ENCODE results near the gene KCNQ4.

KCNQ4 gene

GRCh38 chr1:40818264-40818961 lies 34.8 kb downstream of the KCNQ4 start:
- FAIRE-seq (peak; percentile 90), DNase-seq (ENCODE audit: insufficient read length) (peak; percentile 86)
- no peak for TF ChIP-seq TAF1 (IDR thresholded peaks at IDR 0.05; ENCODE audit: borderline replicate concordance, low read depth, low read length)
- TF ChIP-seq POLR2A (IDR thresholded peaks at IDR 0.05; ENCODE audit: low read depth, low read length) = no peak
- TF ChIP-seq POLR2AphosphoS5 (IDR thresholded peaks at IDR 0.05; ENCODE audit: low read depth, low read length) = no peak

GRCh38 chr1:40819101-40819500 lies 35.5 kb downstream of the KCNQ4 start:
- FAIRE-seq = no peak
- no peak for DNase-seq (ENCODE audit: insufficient read length)
- TF ChIP-seq TAF1 (IDR thresholded peaks at IDR 0.05; ENCODE audit: borderline replicate concordance, low read depth, low read length) = no peak
- no peak for TF ChIP-seq POLR2A (IDR thresholded peaks at IDR 0.05; ENCODE audit: low read depth, low read length)
- TF ChIP-seq POLR2AphosphoS5 (IDR thresholded peaks at IDR 0.05; ENCODE audit: low read depth, low read length) = no peak

DNA sequence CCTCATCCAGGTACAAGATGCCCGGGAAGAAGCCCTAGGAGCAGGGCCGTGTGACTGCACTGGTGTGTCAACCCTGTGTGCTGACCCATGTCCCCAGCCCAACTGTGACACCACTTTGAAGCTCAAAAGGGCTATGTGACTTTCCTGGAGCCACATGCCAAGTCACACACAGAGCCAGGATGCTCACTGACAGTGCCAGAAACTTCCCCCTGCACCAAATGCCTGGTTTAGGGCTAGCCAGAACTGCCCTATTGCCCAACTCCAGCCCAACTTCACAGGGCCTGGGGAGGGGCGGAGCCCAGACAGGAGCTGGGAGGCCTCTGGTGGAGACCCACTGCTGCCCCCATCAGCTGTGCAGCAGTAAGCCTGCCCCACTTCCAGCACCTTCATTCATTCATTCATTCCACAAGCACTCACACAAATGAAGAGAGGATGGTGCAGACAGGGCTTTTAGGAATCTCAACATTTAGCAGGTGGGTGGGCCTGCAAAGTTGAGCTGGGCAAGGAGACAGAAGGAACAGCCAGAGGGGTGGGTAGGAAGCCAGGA lies 36.7 kb downstream of the KCNQ4 start:
- TF ChIP-seq POLR2A (IDR thresholded peaks at IDR 0.05; ENCODE audit: low read depth, low read length) (no peak), POLR2AphosphoS5 (IDR thresholded peaks at IDR 0.05; ENCODE audit: low read depth, low read length) (no peak), TAF1 (IDR thresholded peaks at IDR 0.05; ENCODE audit: borderline replicate concordance, low read depth, low read length) (no peak)
- FAIRE-seq (no peak), DNase-seq (ENCODE audit: insufficient read length) (no peak)

GRCh38 chr1:40820911-40821693 lies 37.5 kb downstream of the KCNQ4 start:
- FAIRE-seq = no peak
- no peak for DNase-seq (ENCODE audit: insufficient read length)

GRCh38 chr1:40822890-40823289 lies 39.3 kb downstream of the KCNQ4 start:
- FAIRE-seq (no peak), DNase-seq (ENCODE audit: insufficient read length) (no peak)
- TF ChIP-seq TAF1 (IDR thresholded peaks at IDR 0.05; ENCODE audit: borderline replicate concordance, low read depth, low read length) = no peak
- TF ChIP-seq POLR2A (IDR thresholded peaks at IDR 0.05; ENCODE audit: low read depth, low read length) = no peak
- no peak for TF ChIP-seq POLR2AphosphoS5 (IDR thresholded peaks at IDR 0.05; ENCODE audit: low read depth, low read length)

More at GRCh38 chr1:40820911-40821693, 37.5 kb downstream of the KCNQ4 start:
- TF ChIP-seq POLR2AphosphoS5 (IDR thresholded peaks at IDR 0.05; ENCODE audit: low read depth, low read length) (no peak), TAF1 (IDR thresholded peaks at IDR 0.05; ENCODE audit: borderline replicate concordance, low read depth, low read length) (no peak), POLR2A (IDR thresholded peaks at IDR 0.05; ENCODE audit: low read depth, low read length) (no peak)

DNA sequence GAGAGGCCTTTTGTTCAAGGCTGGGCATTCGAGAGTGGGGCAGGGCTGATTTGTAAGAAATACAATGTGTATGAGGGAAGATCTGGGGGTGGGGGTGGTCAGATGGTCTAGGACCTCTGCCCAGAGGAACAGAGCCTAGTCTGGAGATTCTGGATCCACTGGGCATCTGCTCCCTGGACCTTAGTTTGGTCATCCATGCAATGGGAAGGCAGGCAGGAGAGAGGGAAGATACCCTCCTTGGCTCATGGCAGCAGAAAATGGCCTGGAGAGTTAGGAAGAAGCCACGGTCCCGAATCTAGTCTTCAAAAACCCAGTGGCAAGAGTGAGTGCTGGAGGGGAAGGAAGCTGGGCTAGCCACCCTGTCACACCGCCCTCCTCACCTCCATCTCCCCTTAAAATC lies 39.8 kb downstream of the KCNQ4 start:
- no peak for DNase-seq (ENCODE audit: insufficient read length)
- FAIRE-seq = no peak
- TF ChIP-seq POLR2A (IDR thresholded peaks at IDR 0.05; ENCODE audit: low read depth, low read length) (no peak), POLR2AphosphoS5 (IDR thresholded peaks at IDR 0.05; ENCODE audit: low read depth, low read length) (no peak), TAF1 (IDR thresholded peaks at IDR 0.05; ENCODE audit: borderline replicate concordance, low read depth, low read length) (no peak)

- FAIRE-seq (no peak), DNase-seq (ENCODE audit: insufficient read length) (no peak)
- no peak for TF ChIP-seq POLR2AphosphoS5 (IDR thresholded peaks at IDR 0.05; ENCODE audit: low read depth, low read length)
- TF ChIP-seq POLR2A (IDR thresholded peaks at IDR 0.05; ENCODE audit: low read depth, low read length) = no peak
- TF ChIP-seq TAF1 (IDR thresholded peaks at IDR 0.05; ENCODE audit: borderline replicate concordance, low read depth, low read length) = no peak
These were observed 40.4 kb downstream of the KCNQ4 start for GRCh38 chr1:40823983-40824382.

DNA sequence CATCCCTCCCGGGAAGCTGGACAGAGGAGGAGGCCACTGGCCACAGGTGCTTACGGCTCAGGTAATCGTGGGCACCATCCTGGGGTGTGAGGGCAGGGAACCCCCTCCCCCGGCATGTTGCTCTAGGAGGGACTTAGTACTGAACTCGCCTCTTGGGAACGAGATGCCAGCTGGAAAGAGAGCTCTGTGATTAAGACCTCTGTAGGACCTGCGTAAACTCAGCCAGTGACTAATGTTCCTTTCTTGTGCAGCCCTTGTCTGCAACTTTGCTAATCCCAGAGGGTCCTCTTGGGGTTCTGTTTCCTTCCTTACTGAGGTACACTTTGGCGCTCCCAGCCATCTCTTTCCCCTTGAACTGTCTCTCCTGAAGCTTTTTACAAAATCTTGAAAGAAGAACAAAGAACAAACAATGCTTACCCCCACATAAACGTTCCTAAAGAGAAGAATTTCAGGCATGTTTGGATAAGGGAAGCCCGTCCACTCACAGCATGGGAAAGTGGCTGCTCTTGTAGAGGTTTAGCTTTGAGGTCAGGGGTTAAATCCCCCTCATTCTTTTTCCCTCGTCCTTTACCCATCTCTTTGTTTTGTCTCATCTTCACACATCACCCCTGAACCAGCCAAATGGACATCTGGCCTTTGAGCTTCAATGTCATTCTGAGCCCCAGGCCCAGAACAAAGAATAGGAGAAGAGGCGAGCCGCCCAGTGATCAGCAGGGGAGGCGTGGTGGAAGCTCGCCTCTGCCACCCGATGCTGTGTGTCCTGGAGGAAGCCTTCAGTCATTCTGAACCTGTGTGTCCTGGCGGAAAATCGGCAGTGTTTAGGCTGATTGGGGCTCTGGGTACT lies 41.2 kb downstream of the KCNQ4 start:
- TF ChIP-seq TAF1 (IDR thresholded peaks at IDR 0.05; ENCODE audit: borderline replicate concordance, low read depth, low read length) (no peak), POLR2AphosphoS5 (IDR thresholded peaks at IDR 0.05; ENCODE audit: low read depth, low read length) (no peak), POLR2A (IDR thresholded peaks at IDR 0.05; ENCODE audit: low read depth, low read length) (no peak)
- FAIRE-seq (no peak), DNase-seq (ENCODE audit: insufficient read length) (no peak)

DNA sequence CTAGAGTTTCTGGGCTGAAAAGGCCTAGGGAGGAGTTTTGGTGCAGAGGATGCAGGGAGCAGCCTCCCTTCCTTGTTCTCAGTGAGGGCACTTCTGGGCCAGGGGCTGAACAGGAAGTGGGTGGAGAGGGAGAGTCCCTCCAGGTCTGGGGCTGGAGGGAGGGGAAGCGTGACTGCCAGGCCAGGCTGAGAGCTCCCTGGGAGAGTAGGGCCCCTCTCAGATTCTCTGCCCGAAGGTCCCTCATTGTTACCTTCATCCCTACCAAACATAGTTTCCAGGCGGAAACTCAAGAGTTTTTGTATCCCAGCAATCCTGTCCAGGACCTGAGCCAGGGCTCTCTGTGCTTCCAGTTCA lies 41.8 kb downstream of the KCNQ4 start:
- FAIRE-seq = no peak
- DNase-seq (ENCODE audit: insufficient read length) = peak; percentile 45
- no peak for TF ChIP-seq TAF1 (IDR thresholded peaks at IDR 0.05; ENCODE audit: borderline replicate concordance, low read depth, low read length)
- TF ChIP-seq POLR2A (IDR thresholded peaks at IDR 0.05; ENCODE audit: low read depth, low read length) = no peak
- TF ChIP-seq POLR2AphosphoS5 (IDR thresholded peaks at IDR 0.05; ENCODE audit: low read depth, low read length) = no peak

DNA sequence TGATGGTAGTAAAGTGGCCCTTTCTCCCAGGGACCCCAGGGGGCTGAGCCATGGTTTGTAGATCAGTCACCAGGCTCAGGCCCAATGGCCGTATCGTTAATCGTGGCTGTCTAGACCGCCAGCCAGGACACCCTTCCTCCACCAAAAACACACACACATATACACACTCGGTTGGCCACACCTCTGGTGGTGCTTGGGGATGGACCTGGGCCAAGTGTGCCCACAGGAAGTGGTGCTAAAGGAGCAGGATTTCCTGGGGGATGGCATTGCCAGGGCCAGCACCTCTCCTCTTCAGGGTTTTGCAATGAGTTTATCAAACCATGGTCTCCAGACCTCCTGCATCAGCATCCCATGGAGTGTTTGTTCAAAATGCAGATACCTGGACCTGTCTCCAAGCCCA lies 42.4 kb downstream of the KCNQ4 start:
- peak; percentile 54 for FAIRE-seq

More for the DNA sequence above, 42.4 kb downstream of the KCNQ4 start:
- no peak for TF ChIP-seq POLR2AphosphoS5 (IDR thresholded peaks at IDR 0.05; ENCODE audit: low read depth, low read length)
- no peak for TF ChIP-seq POLR2A (IDR thresholded peaks at IDR 0.05; ENCODE audit: low read depth, low read length)
- no peak for TF ChIP-seq TAF1 (IDR thresholded peaks at IDR 0.05; ENCODE audit: borderline replicate concordance, low read depth, low read length)
- no peak for DNase-seq (ENCODE audit: insufficient read length)

Data from GM12892 (cell line).